SK-N-SH (cell line): ENCODE measurements around the gene RGS10. TPM values are rescaled to one million over a fixed set of nuclear protein-coding genes. Genes with fewer than 3 reads are reported as not detected.

Experiments
- CTCF ChIA-PET: fragments of 300-600, 350-600 bp; formaldehyde crosslinking; extraction: SDS; loops from one replicate; lab custom pipeline; 2021; lab: Yijun Ruan, JAX
- POLR2A ChIA-PET: fragments of 350-600 bp; sonication (Branson Sonifier 250); formaldehyde crosslinking; extraction: SDS; loops from one replicate; lab custom pipeline; 2020; ENCODE audit warnings: antibody characterized with exemption, inconsistent platforms; lab: Yijun Ruan, JAX
- DNase-seq: peaks from one replicate; pipeline ENCODE4 v3.0.0; 2012
- H2AFZ ChIP-seq: fragments of 200-600 bp; sonication (generic); 2 replicates; pipeline ENCODE4 v1.8.1; 2016; ENCODE audit warnings: antibody characterized with exemption, mild to moderate bottlenecking, low read depth
- H3F3A ChIP-seq: fragments of 200-600 bp; sonication (generic); replicated peaks from 2 replicates; pipeline ENCODE3; 2016; ENCODE audit warnings: antibody characterized with exemption, mild to moderate bottlenecking; ENCODE audit not compliant: insufficient read depth
- H3K27ac ChIP-seq, 2 experiments: fragments of 200-500 bp in 1 of 2; fragments of 200-600 bp in 1 of 2; sonication (Bioruptor generic) in 1 of 2; sonication (generic), shearing (Covaris generic) in 1 of 2; 2 replicates each; pipeline versions ENCODE4 v1.5.1 to v1.6.1; 2014 to 2016; ENCODE audit warnings: low read depth in 2 of 2, inconsistent platforms in 1 of 2, low read length in 1 of 2, mild to moderate bottlenecking in 1 of 2, mixed read lengths in 1 of 2
- H3K27me3 ChIP-seq: fragments of 200-600 bp; sonication (generic), shearing (Covaris generic); 2 replicates; pipeline ENCODE4 v1.6.1; 2016; ENCODE audit warnings: mixed run types; ENCODE audit not compliant: insufficient read depth
- H3K36me3 ChIP-seq, 2 experiments: fragments of 200-500 bp in 1 of 2; fragments of 200-600 bp in 1 of 2; sonication (Bioruptor generic) in 1 of 2; sonication (generic) in 1 of 2; replicated peaks in 1 of 2; 2 replicates each; pipeline versions ENCODE3 to v1.5.1; 2014 to 2016; ENCODE audit warnings: low read length in 1 of 2, mild to moderate bottlenecking in 1 of 2; ENCODE audit not compliant: insufficient read depth in 2 of 2, control insufficient read depth in 1 of 2
- H3K4me1 ChIP-seq, 2 experiments: fragments of 200-500 bp in 1 of 2; fragments of 200-600 bp in 1 of 2; sonication (Bioruptor generic) in 1 of 2; sonication (generic), shearing (Covaris generic) in 1 of 2; 2 replicates each; pipeline versions ENCODE4 v1.5.1 to v1.6.1; 2014 to 2016; ENCODE audit warnings: low read depth in 1 of 2, low read length in 1 of 2, mixed run types in 1 of 2; ENCODE audit not compliant: insufficient read depth in 2 of 2, control insufficient read depth in 1 of 2
- H3K4me2 ChIP-seq: fragments of 200-600 bp; sonication (generic), shearing (Covaris generic); 2 replicates; pipeline ENCODE4 v1.6.1; 2017; ENCODE audit warnings: mixed run types
- H3K4me3 ChIP-seq, 2 experiments: fragments of 200-500 bp in 1 of 2; fragments of 200-600 bp in 1 of 2; sonication (Bioruptor generic) in 1 of 2; sonication (generic), shearing (Covaris generic) in 1 of 2; 2 replicates each; pipeline versions ENCODE4 v1.5.1 to v1.8.1; 2014 to 2016; ENCODE audit warnings: low read depth in 2 of 2, inconsistent platforms in 1 of 2, low read length in 1 of 2, mild to moderate bottlenecking in 1 of 2, mixed read lengths in 1 of 2, moderate library complexity in 1 of 2
- H3K79me2 ChIP-seq: fragments of 200-600 bp; sonication (generic); 2 replicates; pipeline ENCODE4 v1.8.1; 2017; ENCODE audit warnings: mild to moderate bottlenecking; ENCODE audit not compliant: insufficient read depth
- H3K9ac ChIP-seq: fragments of 200-600 bp; sonication (generic); 2 replicates; pipeline ENCODE4 v1.6.1; 2017; ENCODE audit warnings: mixed run types
- H3K9me2 ChIP-seq: fragments of 200-600 bp; sonication (generic); 2 replicates; pipeline ENCODE4 v1.6.1; 2017; ENCODE audit warnings: mixed run types
- H3K9me3 ChIP-seq: fragments of 200-600 bp; sonication (generic); 2 replicates; pipeline ENCODE4 v1.6.1; 2017; ENCODE audit warnings: mixed run types, mild to moderate bottlenecking, moderate library complexity
- H4K20me1 ChIP-seq: fragments of 200-600 bp; sonication (generic); 2 replicates; pipeline ENCODE4 v1.6.1; 2017; ENCODE audit warnings: mild to moderate bottlenecking, mixed run types; ENCODE audit not compliant: insufficient read depth
- CHD2 ChIP-seq: fragments of 150-350 bp; IDR thresholded peaks from 2 replicates; pipeline ENCODE4 v1.6.1; 2018; ENCODE audit warnings: low read length; ENCODE audit not compliant: partially characterized antibody
- ELF1 ChIP-seq: IDR thresholded peaks from 2 replicates; pipeline ENCODE4 v1.4.0; 2012
- EZH2phosphoT487 ChIP-seq: fragments of 200-600 bp; sonication (generic); IDR thresholded peaks from 2 replicates; pipeline ENCODE4 v1.6.1; 2017; ENCODE audit warnings: low read depth, mixed run types, mild to moderate bottlenecking, antibody characterized with exemption, moderate library complexity, borderline replicate concordance
- FOSL2 ChIP-seq: IDR thresholded peaks from 2 replicates; pipeline ENCODE4 v1.4.0; 2012; ENCODE audit warnings: low read depth, mild to moderate bottlenecking, moderate library complexity, borderline replicate concordance
- FOXJ3 ChIP-seq: sonication (generic); formaldehyde crosslinking; IDR thresholded peaks from 2 replicates; pipeline ENCODE4 v1.5.1; 2020; ENCODE audit warnings: mild to moderate bottlenecking, missing genetic modification reagents
- FOXM1 ChIP-seq: IDR thresholded peaks from 2 replicates; pipeline ENCODE4 v1.4.0; 2012; ENCODE audit warnings: low read depth, mild to moderate bottlenecking
- IRF3 ChIP-seq: fragments of 150-350 bp; IDR thresholded peaks from 2 replicates; pipeline ENCODE4 v1.6.1; 2016; ENCODE audit warnings: mild to moderate bottlenecking, low read depth, low read length
- MXI1 ChIP-seq: IDR thresholded peaks from 2 replicates; pipeline ENCODE4 v1.6.1; 2012; ENCODE audit warnings: mild to moderate bottlenecking, low read depth, low read length, improper control_type of control experiment
- NFIC ChIP-seq: IDR thresholded peaks from 2 replicates; pipeline ENCODE4 v1.4.0; 2012; ENCODE audit warnings: borderline replicate concordance
- POLR2AphosphoS5 ChIP-seq: IDR thresholded peaks from 2 replicates; pipeline ENCODE4 v1.6.1; 2012; ENCODE audit warnings: low read depth, low read length
- RCOR1 ChIP-seq: fragments of 150-350 bp; IDR thresholded peaks from 2 replicates; pipeline ENCODE4 v1.6.1; 2017; ENCODE audit warnings: antibody characterized with exemption, low read length
- RFX5 ChIP-seq: IDR thresholded peaks from 2 replicates; pipeline ENCODE4 v1.6.1; 2012; ENCODE audit warnings: mild to moderate bottlenecking, improper control_type of control experiment, low read length
- TCF12 ChIP-seq: IDR thresholded peaks from 2 replicates; pipeline ENCODE4 v1.4.0; 2012
- USF1 ChIP-seq: IDR thresholded peaks from 2 replicates; pipeline ENCODE4 v1.4.0; 2012; ENCODE audit warnings: low read depth, borderline replicate concordance
- ZBTB33 ChIP-seq: IDR thresholded peaks from 2 replicates; pipeline ENCODE4 v1.4.0; 2012; ENCODE audit warnings: low read depth, borderline replicate concordance
- WGBS: methylation state at CpG from one replicate; pipeline ENCODE4 v1.1.6; 2017; ENCODE audit warnings: low lambda C conversion rate; 5-methylcytosine and 5-hydroxymethylcytosine counted together
- polyA plus RNA-seq, 3 experiments: library from polyadenylated mRNA; depleted of rRNA; stranded (reverse); fragments of >200 nt; gene quantifications; 2 replicates each; pipeline ENCODE4 v1.2.3, GENCODE V29; 2012
- TF ChIP-seq, protein P1 (sequence below): IDR thresholded peaks from 2 replicates; pipeline ENCODE4 v1.4.0; 2012; ENCODE audit warnings: low read depth
- TF ChIP-seq, protein P2 (sequence below): fragments of 150-350 bp; IDR thresholded peaks from 2 replicates; pipeline ENCODE4 v1.6.1; 2017; ENCODE audit warnings: antibody characterized with exemption, low read length, low read depth, borderline replicate concordance
- TF ChIP-seq, protein P3 (sequence below): IDR thresholded peaks from 2 replicates; pipeline ENCODE4; 2012
- TF ChIP-seq, protein P4 (sequence below): fragments of 200-600 bp; sonication (generic); IDR thresholded peaks from 2 replicates; pipeline ENCODE4 v1.6.1; 2017; ENCODE audit warnings: antibody characterized with exemption, mild to moderate bottlenecking, moderate library complexity

Gene RGS10
- polyA plus RNA-seq, 1 of the 3 experiments (the other 2 are of a cell fraction), result 44.6 TPM

GRCh38 chr10:119468542-119469324, 73.8 kb downstream of the RGS10 start:
- 68% methylated on average over 13 of the region's 13 CpGs for WGBS
- Histone ChIP-seq H3K4me3 (no peak overlapping the region), H3K4me2 (no peak overlapping the region), H3K27me3 (no peaks in the 10 kb centered on the region; the same call in 1 of the 2 replicates), H2AFZ (no peak overlapping the region), H3F3A (no peaks in the 10 kb centered on the region), H3K9me3 (no peaks in the 10 kb centered on the region), H3K36me3 (no peaks in the 10 kb centered on the region), H3K9me2 (no peaks in the 10 kb centered on the region), H3K9ac (no peak overlapping the region), H4K20me1 (no peaks in the 10 kb centered on the region), H3K79me2 (no peaks in the 10 kb centered on the region), H3K4me1 (no peaks in the 10 kb centered on the region), H3K27ac (no peak overlapping the region)
- DNase-seq, result no peak
- CTCF ChIA-PET, result interaction anchor here (0.7 kb wide), 2 partner anchors 11 to 23 kb away, joined by 3 read pairs; no protein-coding TSS in a partner anchor
- POLR2A ChIA-PET, result no interaction called here
- TF ChIP-seq USF1 (no peak), RFX5 (no peak), IRF3 (no peak), POLR2AphosphoS5 (no peak), NFIC (no peak), FOXJ3 (CRISPR knock-in tag) (no peak), RCOR1 (no peak), FOSL2 (no peak), FOXM1 (no peak), MXI1 (no peak), EZH2phosphoT487 (no peak), ELF1 (no peak), TCF12 (no peak), ZBTB33 (no peak), CHD2 (no peak)
- TF ChIP-seq, protein P1, sequence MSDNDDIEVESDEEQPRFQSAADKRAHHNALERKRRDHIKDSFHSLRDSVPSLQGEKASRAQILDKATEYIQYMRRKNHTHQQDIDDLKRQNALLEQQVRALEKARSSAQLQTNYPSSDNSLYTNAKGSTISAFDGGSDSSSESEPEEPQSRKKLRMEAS, result no peak
- TF ChIP-seq, protein P2, sequence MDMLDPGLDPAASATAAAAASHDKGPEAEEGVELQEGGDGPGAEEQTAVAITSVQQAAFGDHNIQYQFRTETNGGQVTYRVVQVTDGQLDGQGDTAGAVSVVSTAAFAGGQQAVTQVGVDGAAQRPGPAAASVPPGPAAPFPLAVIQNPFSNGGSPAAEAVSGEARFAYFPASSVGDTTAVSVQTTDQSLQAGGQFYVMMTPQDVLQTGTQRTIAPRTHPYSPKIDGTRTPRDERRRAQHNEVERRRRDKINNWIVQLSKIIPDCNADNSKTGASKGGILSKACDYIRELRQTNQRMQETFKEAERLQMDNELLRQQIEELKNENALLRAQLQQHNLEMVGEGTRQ, result no peak
- TF ChIP-seq, protein P3, sequence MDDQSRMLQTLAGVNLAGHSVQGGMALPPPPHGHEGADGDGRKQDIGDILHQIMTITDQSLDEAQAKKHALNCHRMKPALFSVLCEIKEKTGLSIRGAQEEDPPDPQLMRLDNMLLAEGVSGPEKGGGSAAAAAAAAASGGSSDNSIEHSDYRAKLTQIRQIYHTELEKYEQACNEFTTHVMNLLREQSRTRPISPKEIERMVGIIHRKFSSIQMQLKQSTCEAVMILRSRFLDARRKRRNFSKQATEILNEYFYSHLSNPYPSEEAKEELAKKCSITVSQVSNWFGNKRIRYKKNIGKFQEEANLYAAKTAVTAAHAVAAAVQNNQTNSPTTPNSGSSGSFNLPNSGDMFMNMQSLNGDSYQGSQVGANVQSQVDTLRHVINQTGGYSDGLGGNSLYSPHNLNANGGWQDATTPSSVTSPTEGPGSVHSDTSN, result no peak
- TF ChIP-seq, protein P4, sequence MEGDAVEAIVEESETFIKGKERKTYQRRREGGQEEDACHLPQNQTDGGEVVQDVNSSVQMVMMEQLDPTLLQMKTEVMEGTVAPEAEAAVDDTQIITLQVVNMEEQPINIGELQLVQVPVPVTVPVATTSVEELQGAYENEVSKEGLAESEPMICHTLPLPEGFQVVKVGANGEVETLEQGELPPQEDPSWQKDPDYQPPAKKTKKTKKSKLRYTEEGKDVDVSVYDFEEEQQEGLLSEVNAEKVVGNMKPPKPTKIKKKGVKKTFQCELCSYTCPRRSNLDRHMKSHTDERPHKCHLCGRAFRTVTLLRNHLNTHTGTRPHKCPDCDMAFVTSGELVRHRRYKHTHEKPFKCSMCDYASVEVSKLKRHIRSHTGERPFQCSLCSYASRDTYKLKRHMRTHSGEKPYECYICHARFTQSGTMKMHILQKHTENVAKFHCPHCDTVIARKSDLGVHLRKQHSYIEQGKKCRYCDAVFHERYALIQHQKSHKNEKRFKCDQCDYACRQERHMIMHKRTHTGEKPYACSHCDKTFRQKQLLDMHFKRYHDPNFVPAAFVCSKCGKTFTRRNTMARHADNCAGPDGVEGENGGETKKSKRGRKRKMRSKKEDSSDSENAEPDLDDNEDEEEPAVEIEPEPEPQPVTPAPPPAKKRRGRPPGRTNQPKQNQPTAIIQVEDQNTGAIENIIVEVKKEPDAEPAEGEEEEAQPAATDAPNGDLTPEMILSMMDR, result no peak
